Medulla oblongata (tissue), 1 donor: ENCODE data around the gene NOTCH3.

Experiments used
- DNase-seq: peaks from one replicate; pipeline ENCODE4 v3.0.0-alpha.2; 2015; ENCODE audit errors: extremely low spot score

NOTCH3 gene

GRCh38 chr19:15161028-15161984 lies 39.5 kb downstream of the NOTCH3 start:
- no peak for DNase-seq

GRCh38 chr19:15159251-15159650 lies 41.5 kb downstream of the NOTCH3 start:
- no peak for DNase-seq

GRCh38 chr19:15156391-15156790 lies 44.4 kb downstream of the NOTCH3 start:
- DNase-seq = no peak

- no peak for DNase-seq
Observed at GRCh38 chr19:15155296-15155695, 45.5 kb downstream of the NOTCH3 start.

GRCh38 chr19:15154002-15154612 lies 46.7 kb downstream of the NOTCH3 start:
- DNase-seq = peak; percentile 9

GRCh38 chr19:15149737-15150136 lies 51.1 kb downstream of the NOTCH3 start:
- DNase-seq = no peak

GRCh38 chr19:15147090-15147489 lies 53.7 kb downstream of the NOTCH3 start:
- DNase-seq = no peak

GRCh38 chr19:15144046-15144646 lies 56.6 kb downstream of the NOTCH3 start:
- DNase-seq = no peak

GRCh38 chr19:15142313-15142712 lies 58.5 kb downstream of the NOTCH3 start:
- DNase-seq = no peak

- no peak for DNase-seq
Observed at GRCh38 chr19:15141143-15141542, 59.7 kb downstream of the NOTCH3 start.

GRCh38 chr19:15138427-15138826 lies 62.4 kb downstream of the NOTCH3 start:
- DNase-seq = no peak

GRCh38 chr19:15137777-15138176 lies 63.0 kb downstream of the NOTCH3 start:
- no peak for DNase-seq

GRCh38 chr19:15136234-15136954 lies 64.4 kb downstream of the NOTCH3 start:
- no peak for DNase-seq

- DNase-seq = no peak
Observed at GRCh38 chr19:15129856-15130585, 70.8 kb downstream of the NOTCH3 start.

GRCh38 chr19:15128162-15128770 lies 72.5 kb downstream of the NOTCH3 start:
- no peak for DNase-seq

GRCh38 chr19:15126131-15126910 lies 74.5 kb downstream of the NOTCH3 start:
- peak; percentile 33 for DNase-seq

GRCh38 chr19:15125232-15126067 lies 75.3 kb downstream of the NOTCH3 start:
- peak; percentile 98 for DNase-seq

- DNase-seq = peak; percentile 22
Observed at GRCh38 chr19:15124572-15125231, 76.1 kb downstream of the NOTCH3 start.

GRCh38 chr19:15123900-15124299 lies 76.9 kb downstream of the NOTCH3 start:
- peak; percentile 79 for DNase-seq
